ENCODE results near the gene BCAR3. TPM values are rescaled to one million over a fixed set of nuclear protein-coding genes. Genes with fewer than 3 reads are reported as not detected.

BCAR3 gene
- total RNA-seq, 2 donors from 2014 or later: 7.9 to 10.9 TPM

DNA sequence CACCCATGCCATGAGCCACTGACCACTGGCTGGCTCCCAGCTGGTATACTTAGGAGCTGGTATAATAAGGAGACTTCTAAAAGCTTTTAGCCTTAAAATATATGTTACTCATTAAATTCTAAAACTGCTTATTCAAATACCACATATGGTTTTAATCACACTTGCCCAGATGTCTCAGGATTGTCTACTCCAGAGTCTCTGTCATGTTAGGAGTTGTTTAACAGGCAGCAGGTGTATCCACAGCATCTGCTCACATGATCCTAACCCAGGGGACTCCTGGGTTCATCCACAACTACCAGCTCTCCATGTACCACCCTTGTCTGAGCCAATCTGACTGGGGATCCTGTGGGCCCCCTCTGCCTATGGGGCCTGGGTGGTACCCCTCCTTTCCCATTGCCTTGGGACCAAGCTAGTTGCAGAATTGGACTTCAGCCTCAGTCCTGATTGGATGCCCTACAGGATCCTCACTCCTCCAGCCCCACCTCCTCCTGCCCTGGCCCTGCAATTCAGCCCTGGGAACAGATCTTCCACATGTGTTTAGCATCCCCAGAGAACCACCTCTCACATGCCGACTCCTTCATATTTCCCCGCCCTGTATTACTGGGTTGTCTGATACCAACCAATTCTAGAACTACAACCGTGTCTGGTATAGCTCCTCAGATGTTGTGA is 61.3 kb downstream of the BCAR3 start:
- intact Hi-C loops (cut with DNase I): loop anchor here (10.0 kb wide), 1 partner anchor 186 kb away; no protein-coding TSS in a partner anchor
- H3K4me1 ChIP-seq: peaks cover 33% of the 10 kb centered on the region
- no peak for ATAC-seq
- TF ChIP-seq POLR2A (IDR thresholded peaks at IDR 0.05): no peak
- TF ChIP-seq, protein P1, sequence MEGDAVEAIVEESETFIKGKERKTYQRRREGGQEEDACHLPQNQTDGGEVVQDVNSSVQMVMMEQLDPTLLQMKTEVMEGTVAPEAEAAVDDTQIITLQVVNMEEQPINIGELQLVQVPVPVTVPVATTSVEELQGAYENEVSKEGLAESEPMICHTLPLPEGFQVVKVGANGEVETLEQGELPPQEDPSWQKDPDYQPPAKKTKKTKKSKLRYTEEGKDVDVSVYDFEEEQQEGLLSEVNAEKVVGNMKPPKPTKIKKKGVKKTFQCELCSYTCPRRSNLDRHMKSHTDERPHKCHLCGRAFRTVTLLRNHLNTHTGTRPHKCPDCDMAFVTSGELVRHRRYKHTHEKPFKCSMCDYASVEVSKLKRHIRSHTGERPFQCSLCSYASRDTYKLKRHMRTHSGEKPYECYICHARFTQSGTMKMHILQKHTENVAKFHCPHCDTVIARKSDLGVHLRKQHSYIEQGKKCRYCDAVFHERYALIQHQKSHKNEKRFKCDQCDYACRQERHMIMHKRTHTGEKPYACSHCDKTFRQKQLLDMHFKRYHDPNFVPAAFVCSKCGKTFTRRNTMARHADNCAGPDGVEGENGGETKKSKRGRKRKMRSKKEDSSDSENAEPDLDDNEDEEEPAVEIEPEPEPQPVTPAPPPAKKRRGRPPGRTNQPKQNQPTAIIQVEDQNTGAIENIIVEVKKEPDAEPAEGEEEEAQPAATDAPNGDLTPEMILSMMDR (IDR thresholded peaks at IDR 0.05): no peak
- no peaks in the 10 kb centered on the region for H3K9me3 ChIP-seq
- 88 to 97% methylated on average over 3 of the region's 3 CpGs for WGBS, 2 donors
- no peak overlapping the region for H3K4me3 ChIP-seq
- no peaks in the 10 kb centered on the region for H3K27me3 ChIP-seq
- H3K27ac ChIP-seq: no peak overlapping the region
- DNase-seq: no peak
- no peaks in the 10 kb centered on the region for H3K36me3 ChIP-seq (replicated peaks in 1 of 2; ENCODE audit: insufficient read depth in 1 of 2, low read depth in 2 of 2)

DNA sequence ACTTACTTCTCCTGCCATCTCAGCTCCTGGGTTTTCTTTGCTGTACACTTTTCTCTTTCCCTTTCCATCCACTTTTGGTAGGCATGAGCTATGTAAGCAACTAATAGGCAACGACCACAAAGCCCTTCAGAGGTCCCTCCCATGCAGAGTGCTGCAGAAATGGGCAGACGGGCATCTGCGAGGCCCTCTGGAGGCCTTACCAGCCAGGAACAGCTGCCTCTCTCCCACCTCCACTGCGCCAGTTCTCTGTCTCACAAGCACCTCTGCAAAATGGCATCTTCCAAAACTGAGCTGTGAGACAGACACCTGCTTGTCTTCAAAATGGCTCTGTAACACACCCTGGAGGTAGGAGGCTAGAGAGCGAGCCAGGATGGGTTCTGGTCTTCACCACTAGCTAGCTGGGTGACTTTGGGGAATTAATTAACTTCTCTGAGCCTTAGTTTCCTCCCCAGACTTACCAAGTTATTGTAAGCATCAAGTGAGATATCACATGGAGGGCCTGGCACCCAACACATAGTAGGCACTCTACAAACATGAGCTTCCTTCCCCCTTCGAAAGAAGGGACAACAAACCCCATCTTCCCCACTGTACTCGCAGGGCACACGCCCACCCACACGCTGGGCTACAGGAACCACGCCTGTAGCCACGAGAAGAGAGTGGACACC is 62.0 kb downstream of the BCAR3 start:
- ATAC-seq (no peak), DNase-seq (no peak)
- Histone ChIP-seq H3K4me3 (no peak overlapping the region), H3K4me1 (peaks cover 35% of the 10 kb centered on the region), H3K27me3 (no peaks in the 10 kb centered on the region), H3K36me3 (replicated peaks in 1 of 2; ENCODE audit: insufficient read depth in 1 of 2, low read depth in 2 of 2) (no peaks in the 10 kb centered on the region), H3K9me3 (no peaks in the 10 kb centered on the region), H3K27ac (no peak overlapping the region)
- intact Hi-C loops (cut with DNase I): loop anchor here (10.0 kb wide), 1 partner anchor 185 kb away; no protein-coding TSS in a partner anchor
- TF ChIP-seq POLR2A (IDR thresholded peaks at IDR 0.05): no peak
- TF ChIP-seq, protein P1 (IDR thresholded peaks at IDR 0.05): no peak
- 89 to 91% methylated on average over 11 of the region's 11 CpGs for WGBS, 2 donors

DNA sequence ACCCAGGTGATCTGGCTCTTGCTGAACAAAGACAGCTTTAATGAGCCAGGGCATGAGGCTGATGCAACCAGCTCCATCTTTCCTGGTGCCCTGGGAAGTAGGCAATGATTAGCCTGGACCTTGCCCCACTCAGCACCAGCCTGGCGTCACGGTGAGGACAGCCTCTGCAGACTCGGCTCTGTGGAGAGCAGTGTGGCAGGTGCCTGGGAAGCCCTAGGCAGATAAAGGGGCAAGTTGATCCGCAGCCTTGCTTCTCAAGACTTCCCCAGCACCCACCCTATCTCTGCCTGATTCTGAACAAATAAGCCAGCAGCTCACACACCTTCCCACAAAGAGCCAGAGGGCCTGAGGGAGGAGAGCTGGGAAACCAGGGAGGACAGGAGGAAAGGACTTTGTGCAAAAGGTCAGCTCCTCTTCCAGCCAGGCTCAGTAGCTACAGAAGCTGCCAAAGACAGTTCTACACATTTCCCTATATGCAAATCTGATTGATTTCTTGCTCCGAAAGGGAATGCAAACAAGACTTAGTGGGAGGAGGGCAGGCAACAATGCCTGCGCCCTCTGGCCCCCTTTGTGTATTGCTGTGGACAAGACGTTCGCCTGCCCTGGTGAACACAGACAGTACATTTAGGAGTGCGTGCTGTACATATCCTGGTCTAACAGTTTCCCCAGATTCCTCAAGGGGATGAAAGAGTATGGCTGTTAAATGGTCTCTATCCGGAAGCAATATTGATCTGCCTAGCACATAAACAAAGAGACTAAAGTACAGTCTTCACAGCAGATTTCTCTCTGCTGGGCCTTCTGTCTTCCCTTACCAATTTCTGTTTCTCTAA is 63.8 kb downstream of the BCAR3 start:
- peak overlapping the region; percentile 79 to 90 (median 82) for H3K27ac ChIP-seq
- ATAC-seq (peak; percentile 86), DNase-seq (peak; percentile 69 to 86 (median 83))
- no peaks in the 10 kb centered on the region for H3K27me3 ChIP-seq
- no peaks in the 10 kb centered on the region for H3K9me3 ChIP-seq
- peaks cover 49% of the 10 kb centered on the region for H3K4me1 ChIP-seq
- TF ChIP-seq POLR2A (IDR thresholded peaks at IDR 0.05): peak in 2 of 3 donors; percentile 30 to 55
- TF ChIP-seq, protein P1 (IDR thresholded peaks at IDR 0.05): peak in 1 of 7 experiments; percentile 3
- no peak overlapping the region for H3K4me3 ChIP-seq
- WGBS, 2 donors: 35 to 39% methylated on average over 8 to 10 of the region's 10 CpGs
- no peaks in the 10 kb centered on the region for H3K36me3 ChIP-seq (replicated peaks in 1 of 2; ENCODE audit: insufficient read depth in 1 of 2, low read depth in 2 of 2)
- intact Hi-C loops (cut with DNase I): no loop called here

DNA sequence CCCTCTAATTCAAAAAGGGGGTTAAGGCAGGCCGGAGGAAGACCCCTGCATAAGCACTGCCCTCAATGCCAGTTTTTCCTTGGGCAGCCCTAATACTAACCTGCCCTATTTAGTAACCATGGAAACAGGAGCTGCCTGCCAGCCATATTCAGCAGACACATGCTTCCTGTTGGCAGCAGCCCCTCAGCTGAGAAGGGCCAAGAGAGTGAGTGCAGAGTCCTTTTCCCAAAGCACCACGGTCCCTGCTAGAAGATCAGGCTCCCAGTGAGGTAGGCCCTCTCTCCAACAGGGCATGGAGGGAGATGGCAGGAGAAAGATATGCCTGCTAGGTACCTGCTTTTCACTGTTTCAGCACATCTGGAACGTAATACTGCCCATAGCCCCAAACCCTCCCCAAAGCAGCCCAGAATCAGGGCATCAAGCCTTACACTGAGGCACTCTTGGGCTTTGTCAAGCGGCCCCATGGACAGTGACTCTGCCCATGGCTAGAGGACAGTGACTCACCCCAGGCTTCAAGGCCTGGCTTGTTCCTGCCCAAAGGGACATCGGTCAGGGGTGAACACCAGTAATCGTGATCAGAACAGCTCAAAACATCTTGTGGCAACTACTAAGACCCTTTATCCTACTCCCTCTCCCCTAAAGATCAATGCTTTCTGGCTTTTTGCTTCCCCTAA is 64.5 kb downstream of the BCAR3 start:
- Histone ChIP-seq H3K27me3 (no peaks in the 10 kb centered on the region), H3K4me1 (peaks cover 41% of the 10 kb centered on the region), H3K36me3 (replicated peaks in 1 of 2; ENCODE audit: insufficient read depth in 1 of 2, low read depth in 2 of 2) (no peaks in the 10 kb centered on the region), H3K9me3 (no peaks in the 10 kb centered on the region), H3K4me3 (no peak overlapping the region), H3K27ac (peak overlapping the region; percentile 79 to 90 (median 82))
- intact Hi-C loops (cut with DNase I): no loop called here
- TF ChIP-seq, protein P1 (IDR thresholded peaks at IDR 0.05): no peak
- no peak for TF ChIP-seq POLR2A (IDR thresholded peaks at IDR 0.05)
- DNase-seq: peak; percentile 71 to 90 (median 86)
- 60 to 63% methylated on average over 3 to 6 of the region's 6 CpGs for WGBS, 2 donors
- peak; percentile 81 for ATAC-seq
